Heart right ventricle (tissue), 16 donors: ENCODE results near the gene LGR4. TPM values are rescaled to one million over a fixed set of nuclear protein-coding genes. Genes with fewer than 3 reads are reported as not detected.
A peak's percentile ranks its signal among the peaks of the same experiment; 100 is the strongest.

Experiments
- ATAC-seq, 8 donors: fragments of 200-7000 bp; cut with Tn5 transposase; one replicate each; pipeline ENCODE4 v1.9.1; 2020; ENCODE audit warnings: mild to moderate bottlenecking in 8 of 8, moderate library complexity in 8 of 8, moderate number of reproducible peaks in 1 of 8
- DNase-seq, 2 donors: peaks; one replicate each; pipeline ENCODE4 v3.0.0-alpha.2; 2020
- H3K27ac ChIP-seq, 10 donors: fragments of 200-600 bp; sonication (generic) in 2 of 10; one replicate each; pipeline versions ENCODE4 v1.5.0 to v1.8.0; 2020 to 2022; ENCODE audit warnings: mild to moderate bottlenecking in 3 of 10
- H3K27me3 ChIP-seq, 7 donors: fragments of 200-600 bp; one replicate each; pipeline ENCODE4 v1.8.0; 2021 to 2022; ENCODE audit warnings: mild to moderate bottlenecking in 2 of 7
- H3K36me3 ChIP-seq, 9 donors: fragments of 200-600 bp; sonication (generic) in 1 of 9; one replicate each; pipeline versions ENCODE4 v1.5.0 to v1.8.0; 2020 to 2022; ENCODE audit warnings: mild to moderate bottlenecking in 2 of 9
- H3K4me1 ChIP-seq, 9 donors: fragments of 200-600 bp; sonication (generic) in 1 of 9; one replicate each; pipeline versions ENCODE4 v1.5.0 to v1.8.0; 2020 to 2022; ENCODE audit warnings: mild to moderate bottlenecking in 4 of 9
- H3K4me3 ChIP-seq, 10 donors: fragments of 200-600 bp; sonication (generic) in 2 of 10; one replicate each; pipeline versions ENCODE4 v1.5.0 to v1.8.0; 2020 to 2022; ENCODE audit warnings: mild to moderate bottlenecking in 7 of 10, moderate library complexity in 2 of 10
- H3K9me3 ChIP-seq, 11 donors: fragments of 200-600 bp in 10 of 11; sonication (generic) in 2 of 11; one replicate each; pipeline versions ENCODE4 v1.5.0 to v1.8.0; 2013 to 2022; ENCODE audit warnings: mild to moderate bottlenecking in 2 of 11, control low read depth in 1 of 11, moderate library complexity in 1 of 11
- CTCF ChIP-seq, 9 donors: fragments of 200-600 bp; sonication (generic) in 2 of 9; IDR thresholded peaks; one replicate each; pipeline versions ENCODE4 v1.5.0 to v1.8.0; 2021 to 2022; ENCODE audit warnings: antibody characterized with exemption in 9 of 9, mild to moderate bottlenecking in 5 of 9, moderate library complexity in 1 of 9
- WGBS, 2 donors: extraction: QIAGEN DNeasy Blood & Tissue Kit; methylation state at CpG; one replicate each; pipeline ENCODE4 v1.1.7; 2013; ENCODE audit warnings: inconsistent platforms in 1 of 2; 5-methylcytosine and 5-hydroxymethylcytosine counted together
- intact Hi-C, 10 donors: fragments of 100-400 bp; cut with DNase I; formaldehyde crosslinking; loops; one replicate each; pipeline versions ENCODE4 v1.11.1 to v1.14.2; 2022
- polyA plus RNA-seq, 2 donors: library from polyadenylated mRNA; stranded (reverse); fragments of 200-250 nt; gene quantifications; one replicate each; pipeline ENCODE4 v1.2.3, GENCODE V29; 2013
- total RNA-seq, 10 donors: library from RNA; stranded (reverse); fragmentation: NEBNext Ultra II Directional in 3 of 10; extraction: Animal tissue kit (Norgen Biotek cat#: 25700) in 3 of 10; gene quantifications; one replicate each; pipeline versions ENCODE4 v1.2.1 to v1.2.4, GENCODE V29; 2021 to 2023
- donor health status: Arrhythmogenic right ventricular cardiomyopathy.
- donor health status: ischemic (EF 13 %, LVEDD 7.1; RV severe dilation, severe dysfunction).
- donor health status: healthy with polysubstance abuse.
- donor health status: DM: no; HTN: yes; CAD: no.
- donor health status: DM: no; HTN: no; CAD: no.
- donor health status: ischemic (EF 25% LVEDD 6.9; RV normal size, moderate dysfunction).
- donor health status: ischemic (EF 25% LVEDD 5.7; RV mildly dilated, moderate dysfunction).
- donor health status: healthy.
- donor health status: DM: yes; HTN: yes; CAD: no.
- donor health status: Ischemic cardiomyopathy.
- donor health status: ischemic (EF 35%, LVEDD 5.7; RV mildly dilated, moderate dysfunction).
- donor health status: nonischemic (EF 11% LVEDD 7.7; RV severe dilation, severe dysfunction).
- donor health status: DM: yes; HTN: yes; CAD: no.
- donor health status: PGD.
- donor health status: ischemic (EF 29% LVEDD 5.4; RV normal size, mild dysfunction).
- donor health status: nonischemic (EF 23%, LVEDD 6.1; RV moderate dilation, normal function).

LGR4 gene
- total and polyA plus RNA-seq, 12 donors = 6.0 to 41.0 (median 21.7) TPM

- TF ChIP-seq CTCF (IDR thresholded peaks at IDR 0.05) = no peak
- 71 to 75% methylated on average over 9 of the region's 9 CpGs for WGBS, 2 donors
- DNase-seq = no peak
- peaks cover 0 to 37% (median 18%) of the 10 kb centered on the region in 9 donors for H3K4me1 ChIP-seq
- H3K36me3 ChIP-seq = no peaks in the 10 kb centered on the region
- H3K27me3 ChIP-seq = no peaks in the 10 kb centered on the region
- H3K27ac ChIP-seq = no peak overlapping the region
- ATAC-seq = no peak
- intact Hi-C loops = loop anchor here in 2 of 10 donors (5.0 to 10.0 kb wide), 2 partner anchors 67 to 69 kb away; no protein-coding TSS in a partner anchor
- H3K4me3 ChIP-seq = no peak overlapping the region
- H3K9me3 ChIP-seq = no peaks in the 10 kb centered on the region
Measured at GRCh38 chr11:27397624-27398399, 74.8 kb downstream of the LGR4 start.

GRCh38 chr11:27396259-27396839, 76.2 kb downstream of the LGR4 start:
- no peak overlapping the region for H3K4me3 ChIP-seq
- peaks cover 0 to 52% (median 28%) of the 10 kb centered on the region in 9 donors for H3K4me1 ChIP-seq
- intact Hi-C loops = loop anchor here in 2 of 10 donors (5.0 to 10.0 kb wide), 2 partner anchors 68 to 71 kb away; no protein-coding TSS in a partner anchor
- peak overlapping the region in 1 of 10 donors; percentile 16 for H3K27ac ChIP-seq
- DNase-seq = no peak
- no peaks in the 10 kb centered on the region for H3K27me3 ChIP-seq
- no peak for TF ChIP-seq CTCF (IDR thresholded peaks at IDR 0.05)
- ATAC-seq = peak in 1 of 8 donors; percentile 19
- H3K36me3 ChIP-seq = no peaks in the 10 kb centered on the region
- 70 to 71% methylated on average over 3 of the region's 3 CpGs for WGBS, 2 donors
- no peaks in the 10 kb centered on the region for H3K9me3 ChIP-seq

GRCh38 chr11:27395556-27396258, 76.9 kb downstream of the LGR4 start:
- Histone ChIP-seq H3K4me1 (peaks cover 0 to 55% (median 35%) of the 10 kb centered on the region in 9 donors), H3K27me3 (no peaks in the 10 kb centered on the region), H3K9me3 (no peaks in the 10 kb centered on the region), H3K36me3 (no peaks in the 10 kb centered on the region), H3K27ac (peak overlapping the region in 4 of 10 donors; percentile 9 to 51 (median 26)), H3K4me3 (no peak overlapping the region)
- TF ChIP-seq CTCF (IDR thresholded peaks at IDR 0.05) = no peak
- 41 to 49% methylated on average over 7 of the region's 7 CpGs for WGBS, 2 donors
- DNase-seq (no peak), ATAC-seq (peak in 5 of 8 donors; percentile 36 to 68 (median 48))
- intact Hi-C loops = loop anchor here in 2 of 10 donors (5.0 to 10.0 kb wide), 2 partner anchors 69 to 72 kb away; no protein-coding TSS in a partner anchor

- Histone ChIP-seq H3K4me1 (peaks cover 0 to 55% (median 36%) of the 10 kb centered on the region in 9 donors), H3K36me3 (peaks cover 0 to under 1% (median 0%) of the 10 kb centered on the region in 9 donors), H3K27me3 (no peaks in the 10 kb centered on the region), H3K9me3 (no peaks in the 10 kb centered on the region), H3K4me3 (no peak overlapping the region), H3K27ac (peak overlapping the region in 4 of 10 donors; percentile 3 to 51 (median 22))
- intact Hi-C loops = loop anchor here in 2 of 10 donors (5.0 to 10.0 kb wide), 2 partner anchors 70 to 72 kb away; no protein-coding TSS in a partner anchor
- TF ChIP-seq CTCF (IDR thresholded peaks at IDR 0.05) = no peak
- 73 to 75% methylated on average over 4 of the region's 4 CpGs for WGBS, 2 donors
- ATAC-seq = no peak
- DNase-seq = no peak
Measured at GRCh38 chr11:27394781-27395228, 77.8 kb downstream of the LGR4 start.
